Tibial nerve (tissue), 4 donors: Measurements from ENCODE around the gene KRT86.

Experiments
- CTCF ChIP-seq, 5 experiments: fragments of 200-600 bp in 3 of 5; fragments of 450-650 bp in 2 of 5; sonication (generic) in 3 of 5; IDR thresholded peaks; one replicate each; pipeline ENCODE4 v1.5.1; 2016 to 2019; ENCODE audit warnings: antibody characterized with exemption in 5 of 5, mild to moderate bottlenecking in 3 of 5, moderate library complexity in 2 of 5
- EP300 ChIP-seq, 2 donors: sonication (generic); formaldehyde crosslinking; IDR thresholded peaks; one replicate each; pipeline ENCODE4 v1.6.1; 2017; ENCODE audit warnings: antibody characterized with exemption in 2 of 2, mild to moderate bottlenecking in 1 of 2
- POLR2A ChIP-seq, 2 donors: fragments of 450-650 bp; IDR thresholded peaks; one replicate each; pipeline ENCODE4 v1.6.1; 2017; ENCODE audit warnings: antibody characterized with exemption in 2 of 2, mild to moderate bottlenecking in 2 of 2, moderate library complexity in 2 of 2

- no peak for TF ChIP-seq POLR2A (IDR thresholded peaks at IDR 0.05)
- no peak for TF ChIP-seq CTCF (IDR thresholded peaks at IDR 0.05)
- no peak for TF ChIP-seq EP300 (IDR thresholded peaks at IDR 0.05)
These were observed 48.0 kb upstream of the KRT86 start for GRCh38 chr12:52226446-52226845.
